Measurements from ENCODE around the gene CCDC51. TPM values are rescaled to one million over a fixed set of nuclear protein-coding genes. Genes with fewer than 3 reads are reported as not detected.

Gene CCDC51
- total RNA-seq, 1 experiment from 2014 or later = 29.3 TPM

DNA sequence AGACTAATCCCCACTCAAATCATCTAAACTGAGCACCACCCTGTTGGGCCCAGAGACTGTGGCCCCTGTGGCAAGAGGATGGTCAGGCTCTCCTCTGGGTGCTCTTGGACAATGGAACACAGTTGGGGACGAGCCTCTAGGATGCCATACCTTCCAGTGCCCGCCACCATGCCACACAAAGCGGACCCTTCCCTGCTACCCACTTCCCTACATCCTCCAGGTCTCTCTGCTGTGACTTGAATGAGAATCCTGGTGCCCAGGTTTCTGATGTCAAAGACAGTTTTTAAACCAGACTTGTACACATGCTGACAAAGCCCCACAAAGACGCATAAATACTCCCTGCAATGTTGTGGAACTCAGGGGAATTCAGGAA lies 4.7 kb downstream of the CCDC51 start:
- no peak for TF ChIP-seq POLR2AphosphoS5 (IDR thresholded peaks at IDR 0.05; ENCODE audit: low read depth, low read length)
- TF ChIP-seq, protein P1, sequence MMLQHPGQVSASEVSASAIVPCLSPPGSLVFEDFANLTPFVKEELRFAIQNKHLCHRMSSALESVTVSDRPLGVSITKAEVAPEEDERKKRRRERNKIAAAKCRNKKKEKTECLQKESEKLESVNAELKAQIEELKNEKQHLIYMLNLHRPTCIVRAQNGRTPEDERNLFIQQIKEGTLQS (IDR thresholded peaks at IDR 0.05) = no peak
- TF ChIP-seq ZFX (IDR thresholded peaks at IDR 0.05) = no peak
- TF ChIP-seq, protein P2, sequence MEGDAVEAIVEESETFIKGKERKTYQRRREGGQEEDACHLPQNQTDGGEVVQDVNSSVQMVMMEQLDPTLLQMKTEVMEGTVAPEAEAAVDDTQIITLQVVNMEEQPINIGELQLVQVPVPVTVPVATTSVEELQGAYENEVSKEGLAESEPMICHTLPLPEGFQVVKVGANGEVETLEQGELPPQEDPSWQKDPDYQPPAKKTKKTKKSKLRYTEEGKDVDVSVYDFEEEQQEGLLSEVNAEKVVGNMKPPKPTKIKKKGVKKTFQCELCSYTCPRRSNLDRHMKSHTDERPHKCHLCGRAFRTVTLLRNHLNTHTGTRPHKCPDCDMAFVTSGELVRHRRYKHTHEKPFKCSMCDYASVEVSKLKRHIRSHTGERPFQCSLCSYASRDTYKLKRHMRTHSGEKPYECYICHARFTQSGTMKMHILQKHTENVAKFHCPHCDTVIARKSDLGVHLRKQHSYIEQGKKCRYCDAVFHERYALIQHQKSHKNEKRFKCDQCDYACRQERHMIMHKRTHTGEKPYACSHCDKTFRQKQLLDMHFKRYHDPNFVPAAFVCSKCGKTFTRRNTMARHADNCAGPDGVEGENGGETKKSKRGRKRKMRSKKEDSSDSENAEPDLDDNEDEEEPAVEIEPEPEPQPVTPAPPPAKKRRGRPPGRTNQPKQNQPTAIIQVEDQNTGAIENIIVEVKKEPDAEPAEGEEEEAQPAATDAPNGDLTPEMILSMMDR (IDR thresholded peaks at IDR 0.05 in 2 of 3, conservative IDR thresholded peaks at IDR 0.05 in 1 of 3; ENCODE audit: borderline replicate concordance in 1 of 3, insufficient read depth in 1 of 3, low read depth in 2 of 3, low read length in 2 of 3) = no peak
- TF ChIP-seq, protein P3, sequence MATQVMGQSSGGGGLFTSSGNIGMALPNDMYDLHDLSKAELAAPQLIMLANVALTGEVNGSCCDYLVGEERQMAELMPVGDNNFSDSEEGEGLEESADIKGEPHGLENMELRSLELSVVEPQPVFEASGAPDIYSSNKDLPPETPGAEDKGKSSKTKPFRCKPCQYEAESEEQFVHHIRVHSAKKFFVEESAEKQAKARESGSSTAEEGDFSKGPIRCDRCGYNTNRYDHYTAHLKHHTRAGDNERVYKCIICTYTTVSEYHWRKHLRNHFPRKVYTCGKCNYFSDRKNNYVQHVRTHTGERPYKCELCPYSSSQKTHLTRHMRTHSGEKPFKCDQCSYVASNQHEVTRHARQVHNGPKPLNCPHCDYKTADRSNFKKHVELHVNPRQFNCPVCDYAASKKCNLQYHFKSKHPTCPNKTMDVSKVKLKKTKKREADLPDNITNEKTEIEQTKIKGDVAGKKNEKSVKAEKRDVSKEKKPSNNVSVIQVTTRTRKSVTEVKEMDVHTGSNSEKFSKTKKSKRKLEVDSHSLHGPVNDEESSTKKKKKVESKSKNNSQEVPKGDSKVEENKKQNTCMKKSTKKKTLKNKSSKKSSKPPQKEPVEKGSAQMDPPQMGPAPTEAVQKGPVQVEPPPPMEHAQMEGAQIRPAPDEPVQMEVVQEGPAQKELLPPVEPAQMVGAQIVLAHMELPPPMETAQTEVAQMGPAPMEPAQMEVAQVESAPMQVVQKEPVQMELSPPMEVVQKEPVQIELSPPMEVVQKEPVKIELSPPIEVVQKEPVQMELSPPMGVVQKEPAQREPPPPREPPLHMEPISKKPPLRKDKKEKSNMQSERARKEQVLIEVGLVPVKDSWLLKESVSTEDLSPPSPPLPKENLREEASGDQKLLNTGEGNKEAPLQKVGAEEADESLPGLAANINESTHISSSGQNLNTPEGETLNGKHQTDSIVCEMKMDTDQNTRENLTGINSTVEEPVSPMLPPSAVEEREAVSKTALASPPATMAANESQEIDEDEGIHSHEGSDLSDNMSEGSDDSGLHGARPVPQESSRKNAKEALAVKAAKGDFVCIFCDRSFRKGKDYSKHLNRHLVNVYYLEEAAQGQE (IDR thresholded peaks at IDR 0.05; ENCODE audit: low read depth) = no peak
- no peak for TF ChIP-seq EGR1 (IDR thresholded peaks at IDR 0.05; ENCODE audit: low read depth)
- no peak for TF ChIP-seq FOSL1 (IDR thresholded peaks at IDR 0.05; ENCODE audit: low read depth)
- no peak for TF ChIP-seq YY1 (IDR thresholded peaks at IDR 0.05; ENCODE audit: extremely low read depth, insufficient replicate concordance, low read depth, low read length)
- TF ChIP-seq SIN3A (IDR thresholded peaks at IDR 0.05; ENCODE audit: low read depth) = no peak
- no peak for TF ChIP-seq TCF7L2 (IDR thresholded peaks at IDR 0.05; ENCODE audit: borderline replicate concordance, extremely low read depth, insufficient read depth, insufficient read length)
- TF ChIP-seq, protein P4, sequence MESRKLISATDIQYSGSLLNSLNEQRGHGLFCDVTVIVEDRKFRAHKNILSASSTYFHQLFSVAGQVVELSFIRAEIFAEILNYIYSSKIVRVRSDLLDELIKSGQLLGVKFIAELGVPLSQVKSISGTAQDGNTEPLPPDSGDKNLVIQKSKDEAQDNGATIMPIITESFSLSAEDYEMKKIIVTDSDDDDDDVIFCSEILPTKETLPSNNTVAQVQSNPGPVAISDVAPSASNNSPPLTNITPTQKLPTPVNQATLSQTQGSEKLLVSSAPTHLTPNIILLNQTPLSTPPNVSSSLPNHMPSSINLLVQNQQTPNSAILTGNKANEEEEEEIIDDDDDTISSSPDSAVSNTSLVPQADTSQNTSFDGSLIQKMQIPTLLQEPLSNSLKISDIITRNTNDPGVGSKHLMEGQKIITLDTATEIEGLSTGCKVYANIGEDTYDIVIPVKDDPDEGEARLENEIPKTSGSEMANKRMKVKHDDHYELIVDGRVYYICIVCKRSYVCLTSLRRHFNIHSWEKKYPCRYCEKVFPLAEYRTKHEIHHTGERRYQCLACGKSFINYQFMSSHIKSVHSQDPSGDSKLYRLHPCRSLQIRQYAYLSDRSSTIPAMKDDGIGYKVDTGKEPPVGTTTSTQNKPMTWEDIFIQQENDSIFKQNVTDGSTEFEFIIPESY (IDR thresholded peaks at IDR 0.05; ENCODE audit: extremely low read depth, insufficient replicate concordance, low read length) = no peak
- no peak for TF ChIP-seq CEBPB (IDR thresholded peaks at IDR 0.05; ENCODE audit: low read depth)
- TF ChIP-seq CBX3 (IDR thresholded peaks at IDR 0.05; ENCODE audit: low read depth) = no peak
- no peak for TF ChIP-seq SP1 (IDR thresholded peaks at IDR 0.05; ENCODE audit: low read depth)
- no peak for TF ChIP-seq ZNF274 (IDR thresholded peaks at IDR 0.05; ENCODE audit: low read depth, low read length)
- no peaks in the 10 kb centered on the region for H3K9me2 ChIP-seq (ENCODE audit: insufficient read depth)
- peaks cover 28% of the 10 kb centered on the region for H3K79me2 ChIP-seq (ENCODE audit: insufficient read depth, low read length)
- no peaks in the 10 kb centered on the region for H3K9me3 ChIP-seq (ENCODE audit: control insufficient read depth in 1 of 2, insufficient read depth in 1 of 2, low read depth in 1 of 2, low read length in 2 of 2)
- peak overlapping the region; percentile 55 for H3K9ac ChIP-seq (ENCODE audit: low read length)
- peak overlapping the region; percentile 79 for H3K4me2 ChIP-seq (ENCODE audit: low read length)
- H2AFZ ChIP-seq (ENCODE audit: low read depth, low read length, poor library complexity, severe bottlenecking) = no peak overlapping the region
- peaks cover 0 to 17% of the 10 kb centered on the region in 2 experiments; a peak in 1 of 4 replicates for H3K36me3 ChIP-seq (ENCODE audit: control insufficient read depth in 1 of 2, insufficient read depth in 2 of 2, low read length in 2 of 2)
- POLR2A ChIA-PET = interaction anchor here (1.3 to 1.7 kb wide), 4 partner anchors 11 to 241 kb away, joined by 3 to 22 read pairs (median 12); partner anchors contain the start of gene ATRIP
- intact Hi-C loops (cut with micrococcal nuclease) = no loop called here
- peaks cover 47 to 75% of the 10 kb centered on the region in 2 experiments for H3K4me1 ChIP-seq (ENCODE audit: control insufficient read depth in 1 of 2, insufficient read depth in 2 of 2, low read length in 2 of 2)
- DNase-seq (ENCODE audit: low read depth, low spot score) (no peak), ATAC-seq (no peak)
- no TSS peak for BruUV-seq (replicated peaks)
- H3K27ac ChIP-seq (ENCODE audit: low read depth, low read length) = peak overlapping the region; percentile 2
- H4K20me1 ChIP-seq (ENCODE audit: insufficient read depth) = no peaks in the 10 kb centered on the region
- CTCF ChIA-PET = interaction anchor here (1.3 to 6.4 kb wide), 26 partner anchors 10 to 278 kb away, joined by 3 to 386 read pairs (median 11); partner anchors contain the start of genes ATRIP, CDC25A and ZNF589
- H3K4me3 ChIP-seq (replicated peaks in 1 of 2; ENCODE audit: low read depth in 1 of 2, low read length in 2 of 2) = no peak overlapping the region
- no peaks in the 10 kb centered on the region for H3K27me3 ChIP-seq (ENCODE audit: insufficient read depth, low read length)
- RAD21 ChIA-PET (ENCODE audit: low non-redundant PET in 1 of 2, low total read pairs in 2 of 2, uncharacterized antibody in 2 of 2, unreplicated experiment in 2 of 2) = interaction anchor here (1.2 to 3.3 kb wide), 7 partner anchors 19 to 241 kb away, joined by 3 to 59 read pairs (median 14); no protein-coding TSS in a partner anchor
